Left ventricle myocardium superior (tissue), 1 donor: ENCODE measurements around the gene EHMT1. TPM values are rescaled to one million over a fixed set of nuclear protein-coding genes. Genes with fewer than 3 reads are reported as not detected.

ENCODE experiments used
- ATAC-seq: fragments of 200-7000 bp; cut with Tn5 transposase; one replicate; pipeline ENCODE4 v1.9.1; 2020; ENCODE audit warnings: mild to moderate bottlenecking, moderate library complexity
- DNase-seq: peaks from one replicate; pipeline ENCODE4 v3.0.0-alpha.2; 2020
- intact Hi-C: fragments of 100-400 bp; cut with micrococcal nuclease; formaldehyde crosslinking; loops from one replicate; pipeline ENCODE4 v1.11.0; 2022
- total RNA-seq: library from RNA; stranded (reverse); fragmentation: NEBNext Ultra II Directional; extraction: Animal tissue kit (Norgen Biotek cat#: 25700); gene quantifications from one replicate; pipeline ENCODE4 v1.2.1, GENCODE V29; 2021
- donor health status: DM: no; HTN: yes; CAD: no; lungs with severe emphysema.

Gene EHMT1
- total RNA-seq, 1 donor from 2014 or later = 37.0 TPM

- intact Hi-C loops = no loop called here
- DNase-seq (no peak), ATAC-seq (no peak)
These were observed 168.6 kb downstream of the EHMT1 start for GRCh38 chr9:137787381-137787780.

- no peak for DNase-seq
- intact Hi-C loops = no loop called here
- no peak for ATAC-seq
These were observed 169.1 kb downstream of the EHMT1 start for GRCh38 chr9:137787786-137788505.

GRCh38 chr9:137788561-137789294 is 169.9 kb downstream of the EHMT1 start:
- intact Hi-C loops = no loop called here
- ATAC-seq (peak; percentile 52), DNase-seq (no peak)

GRCh38 chr9:137789295-137789895 is 170.6 kb downstream of the EHMT1 start:
- ATAC-seq (no peak), DNase-seq (no peak)
- intact Hi-C loops = no loop called here

- intact Hi-C loops = no loop called here
- DNase-seq (no peak), ATAC-seq (no peak)
These were observed 173.1 kb downstream of the EHMT1 start for GRCh38 chr9:137791947-137792346.

GRCh38 chr9:137793196-137793841 is 174.5 kb downstream of the EHMT1 start:
- no peak for ATAC-seq
- intact Hi-C loops = no loop called here

GRCh38 chr9:137795156-137795666 is 176.4 kb downstream of the EHMT1 start:
- DNase-seq (no peak), ATAC-seq (no peak)
- intact Hi-C loops = no loop called here

More at GRCh38 chr9:137793196-137793841, 174.5 kb downstream of the EHMT1 start:
- no peak for DNase-seq

- ATAC-seq (no peak), DNase-seq (no peak)
- intact Hi-C loops = no loop called here
These were observed 178.7 kb downstream of the EHMT1 start for GRCh38 chr9:137797206-137798120.

- no peak for ATAC-seq
- intact Hi-C loops = no loop called here
- DNase-seq = no peak
These were observed 179.3 kb downstream of the EHMT1 start for GRCh38 chr9:137798142-137798541.

GRCh38 chr9:137798901-137799629 is 180.3 kb downstream of the EHMT1 start:
- DNase-seq = no peak
- intact Hi-C loops = no loop called here
- ATAC-seq = no peak

- DNase-seq (no peak), ATAC-seq (no peak)
- intact Hi-C loops = no loop called here
These were observed 180.8 kb downstream of the EHMT1 start for GRCh38 chr9:137799630-137799983.

GRCh38 chr9:137800196-137801022 is 181.6 kb downstream of the EHMT1 start:
- intact Hi-C loops = no loop called here
- DNase-seq (no peak), ATAC-seq (no peak)

GRCh38 chr9:137801023-137801319 is 182.2 kb downstream of the EHMT1 start:
- ATAC-seq (no peak), DNase-seq (no peak)
- intact Hi-C loops = no loop called here

GRCh38 chr9:137802021-137802420 is 183.2 kb downstream of the EHMT1 start:
- intact Hi-C loops = no loop called here
- ATAC-seq (no peak), DNase-seq (no peak)

- DNase-seq (no peak), ATAC-seq (no peak)
- intact Hi-C loops = no loop called here
These were observed 183.9 kb downstream of the EHMT1 start for GRCh38 chr9:137802521-137803243.

GRCh38 chr9:137804908-137805630 is 186.3 kb downstream of the EHMT1 start:
- intact Hi-C loops = no loop called here
- DNase-seq (no peak), ATAC-seq (no peak)
